DOHH2 (cell line): ENCODE data around the gene RCC2.

Experiments used
- H3F3A ChIP-seq: fragments of 200-600 bp; sonication (generic), shearing (Covaris generic); 2 replicates; pipeline ENCODE4 v1.6.0; 2016; ENCODE audit warnings: antibody characterized with exemption, mild to moderate bottlenecking; ENCODE audit not compliant: control insufficient read depth, insufficient read depth
- H3K27ac ChIP-seq: fragments of 200-600 bp; sonication (generic); 2 replicates; pipeline ENCODE4 v1.5.1; 2014; ENCODE audit warnings: low read depth, mild to moderate bottlenecking, low read length, moderate library complexity
- H3K27me3 ChIP-seq: fragments of 200-600 bp; sonication (generic); 2 replicates; pipeline ENCODE4 v1.6.1; 2014; ENCODE audit warnings: mild to moderate bottlenecking, low read length, mixed read lengths; ENCODE audit not compliant: control insufficient read depth
- H3K36me3 ChIP-seq: fragments of 200-600 bp; sonication (generic); 2 replicates; pipeline ENCODE4 v1.6.1; 2014; ENCODE audit warnings: mild to moderate bottlenecking, low read length, moderate library complexity, mixed read lengths; ENCODE audit not compliant: control insufficient read depth
- H3K4me1 ChIP-seq: fragments of 200-600 bp; sonication (generic); 2 replicates; pipeline ENCODE4 v1.6.1; 2014; ENCODE audit warnings: mild to moderate bottlenecking, low read length, mixed read lengths; ENCODE audit not compliant: control insufficient read depth
- H3K4me2 ChIP-seq: fragments of 200-600 bp; sonication (generic); 2 replicates; pipeline ENCODE4 v1.6.0; 2014; ENCODE audit warnings: mild to moderate bottlenecking, low read length, moderate library complexity
- H3K4me3 ChIP-seq: fragments of 200-600 bp; sonication (generic); 2 replicates; pipeline ENCODE4 v1.5.1; 2014; ENCODE audit warnings: mild to moderate bottlenecking, low read length, mixed read lengths
- H3K79me2 ChIP-seq: fragments of 200-600 bp; sonication (generic); 2 replicates; pipeline ENCODE4 v1.6.1; 2014; ENCODE audit warnings: mild to moderate bottlenecking, low read length, mixed read lengths; ENCODE audit not compliant: control insufficient read depth
- H3K9me2 ChIP-seq: fragments of 200-600 bp; sonication (generic); replicated peaks from 2 replicates; pipeline ENCODE4 v1.6.1; 2014; ENCODE audit warnings: mild to moderate bottlenecking, low read length, mixed read lengths; ENCODE audit not compliant: control insufficient read depth
- H3K9me3 ChIP-seq: fragments of 200-600 bp; sonication (generic); 2 replicates; pipeline ENCODE4 v1.6.1; 2014; ENCODE audit warnings: antibody characterized with exemption, low read length, mixed read lengths; ENCODE audit not compliant: control insufficient read depth, insufficient read depth
- H4K20me1 ChIP-seq: fragments of 200-600 bp; sonication (generic); 2 replicates; pipeline ENCODE4 v1.6.0; 2014; ENCODE audit warnings: low read depth, mild to moderate bottlenecking, antibody characterized with exemption, low read length, moderate library complexity; ENCODE audit not compliant: control insufficient read depth, insufficient read depth
- CTCF ChIP-seq: fragments of 200-600 bp; sonication (generic); IDR thresholded peaks from one replicate; pipeline ENCODE4 v1.5.1; 2014; ENCODE audit warnings: antibody characterized with exemption, mild to moderate bottlenecking, low read depth, low read length; ENCODE audit not compliant: poor library complexity, severe bottlenecking
- EZH2phosphoT487 ChIP-seq: fragments of 200-600 bp; sonication (generic); IDR thresholded peaks from 2 replicates; pipeline ENCODE4 v1.6.1; 2017; ENCODE audit warnings: borderline replicate concordance, mild to moderate bottlenecking, antibody characterized with exemption, low read length, moderate library complexity, mixed read lengths

Gene RCC2

GRCh38 chr1:17393230-17393629, 46.2 kb downstream of the RCC2 start:
- Histone ChIP-seq H3K79me2 (no peaks in the 10 kb centered on the region), H3K27me3 (peaks cover under 1% of the 10 kb centered on the region; the same call in 1 of the 2 replicates), H3K27ac (no peak overlapping the region), H3F3A (no peaks in the 10 kb centered on the region), H3K9me2 (no peaks in the 10 kb centered on the region), H3K9me3 (no peaks in the 10 kb centered on the region), H3K36me3 (no peaks in the 10 kb centered on the region), H4K20me1 (no peaks in the 10 kb centered on the region; the same call in 1 of the 2 replicates), H3K4me2 (no peak overlapping the region), H3K4me1 (no peaks in the 10 kb centered on the region), H3K4me3 (no peak overlapping the region)
- TF ChIP-seq EZH2phosphoT487 (no peak), CTCF (no peak)

- H3K9me3 ChIP-seq: no peaks in the 10 kb centered on the region
- H3K79me2 ChIP-seq: no peaks in the 10 kb centered on the region
- H3K4me3 ChIP-seq: no peak overlapping the region
- no peak overlapping the region for H3K27ac ChIP-seq
- H3K4me2 ChIP-seq: no peak overlapping the region
- H3K4me1 ChIP-seq: no peaks in the 10 kb centered on the region
- H3K27me3 ChIP-seq: peaks cover 4% of the 10 kb centered on the region; the same call in 1 of the 2 replicates
- no peaks in the 10 kb centered on the region for H3K9me2 ChIP-seq
- H4K20me1 ChIP-seq: no peaks in the 10 kb centered on the region; the same call in 1 of the 2 replicates
- no peaks in the 10 kb centered on the region for H3F3A ChIP-seq
- H3K36me3 ChIP-seq: no peaks in the 10 kb centered on the region
- no peak for TF ChIP-seq EZH2phosphoT487
- TF ChIP-seq CTCF: no peak
Observed at GRCh38 chr1:17392199-17392740, 47.2 kb downstream of the RCC2 start.

- H3K79me2 ChIP-seq: no peaks in the 10 kb centered on the region
- H3K27me3 ChIP-seq: peaks cover 18% of the 10 kb centered on the region
- H3K9me3 ChIP-seq: no peaks in the 10 kb centered on the region
- no peaks in the 10 kb centered on the region for H4K20me1 ChIP-seq
- H3K4me3 ChIP-seq: no peak overlapping the region
- H3F3A ChIP-seq: no peaks in the 10 kb centered on the region
- TF ChIP-seq EZH2phosphoT487: no peak
- TF ChIP-seq CTCF: no peak
- no peak overlapping the region for H3K4me2 ChIP-seq
- no peaks in the 10 kb centered on the region for H3K9me2 ChIP-seq
- H3K36me3 ChIP-seq: no peaks in the 10 kb centered on the region
- no peak overlapping the region for H3K27ac ChIP-seq
- no peaks in the 10 kb centered on the region for H3K4me1 ChIP-seq
Observed at GRCh38 chr1:17381161-17381560, 58.3 kb downstream of the RCC2 start.
